ENCODE data around the gene PPP6R3.
A peak's percentile ranks its signal among the peaks of the same experiment; 100 is the strongest.

Gene PPP6R3

GRCh38 chr11:68460741-68461574, at the start of gene PPP6R3:
PPP6R3 (plus strand) TSS chr11:68460752; CDS start chr11:68537665, 76,913 bp downstream.
- Histone ChIP-seq H3K4me2 (ENCODE audit: low read length) (peak within 1 kb of the TSS; percentile 100), H3K79me2 (ENCODE audit: insufficient read depth, low read length) (peaks cover 50% of the 10 kb centered on the region), H3K27me3 (ENCODE audit: insufficient read depth, low read length) (no peaks in the 10 kb centered on the region; the same call in 1 of the 2 replicates), H3K9me3 (ENCODE audit: low read length) (no peaks in the 10 kb centered on the region), H3K9ac (ENCODE audit: low read length) (peak within 1 kb of the TSS; percentile 93), H3F3A (ENCODE audit: insufficient read depth, low read length) (no peaks in the 10 kb centered on the region), H3K36me3 (ENCODE audit: insufficient read depth, low read length) (peaks cover 18% of the 10 kb centered on the region; the same call in 1 of the 2 replicates), H4K20me1 (ENCODE audit: insufficient read depth, low read length) (0 out of 2 replicates have a peak, but pooled peaks cover 3% of the 10 kb centered on the region), H3K9me2 (ENCODE audit: low read depth, low read length) (no peaks in the 10 kb centered on the region), H3K4me3 (ENCODE audit: low read depth, low read length, poor library complexity, severe bottlenecking) (peak within 1 kb of the TSS; percentile 99), H3K4me1 (ENCODE audit: insufficient read depth, low read length, severe bottlenecking) (peaks cover 40% of the 10 kb centered on the region), H3K27ac (ENCODE audit: low read depth, low read length, poor library complexity, severe bottlenecking) (peak within 1 kb of the TSS; percentile 76), H2AFZ (ENCODE audit: low read length) (no peak within 1 kb of the TSS)
- no peak for TF ChIP-seq EZH2 (IDR thresholded peaks at IDR 0.05; ENCODE audit: borderline replicate concordance, low read length)
- TF ChIP-seq CTCF (IDR thresholded peaks at IDR 0.05; ENCODE audit: low read length), result no peak

- TF ChIP-seq EZH2 (IDR thresholded peaks at IDR 0.05; ENCODE audit: borderline replicate concordance, low read length) (no peak), CTCF (IDR thresholded peaks at IDR 0.05; ENCODE audit: low read length) (no peak)
- no peaks in the 10 kb centered on the region for H4K20me1 ChIP-seq (ENCODE audit: insufficient read depth, low read length)
- no peak overlapping the region for H3K4me3 ChIP-seq (ENCODE audit: low read depth, low read length, poor library complexity, severe bottlenecking)
- no peaks in the 10 kb centered on the region for H3K9me3 ChIP-seq (ENCODE audit: low read length)
- H2AFZ ChIP-seq (ENCODE audit: low read length), result no peak overlapping the region
- no peaks in the 10 kb centered on the region for H3K9me2 ChIP-seq (ENCODE audit: low read depth, low read length)
- no peaks in the 10 kb centered on the region for H3F3A ChIP-seq (ENCODE audit: insufficient read depth, low read length)
- H3K36me3 ChIP-seq (ENCODE audit: insufficient read depth, low read length), result no peaks in the 10 kb centered on the region
- H3K4me2 ChIP-seq (ENCODE audit: low read length), result no peak overlapping the region
- H3K27me3 ChIP-seq (ENCODE audit: insufficient read depth, low read length), result peaks cover 12% of the 10 kb centered on the region; the same call in 1 of the 2 replicates
- no peaks in the 10 kb centered on the region for H3K4me1 ChIP-seq (ENCODE audit: insufficient read depth, low read length, severe bottlenecking)
- H3K27ac ChIP-seq (ENCODE audit: low read depth, low read length, poor library complexity, severe bottlenecking), result no peak overlapping the region
- no peaks in the 10 kb centered on the region for H3K79me2 ChIP-seq (ENCODE audit: insufficient read depth, low read length)
- H3K9ac ChIP-seq (ENCODE audit: low read length), result no peak overlapping the region
These were observed 49.0 kb upstream of the PPP6R3 start for GRCh38 chr11:68411501-68411991.

GRCh38 chr11:68412593-68413475, 47.7 kb upstream of the PPP6R3 start:
- Histone ChIP-seq H3K27ac (ENCODE audit: low read depth, low read length, poor library complexity, severe bottlenecking) (no peak overlapping the region), H3K36me3 (ENCODE audit: insufficient read depth, low read length) (no peaks in the 10 kb centered on the region), H3K9ac (ENCODE audit: low read length) (no peak overlapping the region), H3K9me3 (ENCODE audit: low read length) (no peaks in the 10 kb centered on the region), H4K20me1 (ENCODE audit: insufficient read depth, low read length) (no peaks in the 10 kb centered on the region), H3K4me1 (ENCODE audit: insufficient read depth, low read length, severe bottlenecking) (no peaks in the 10 kb centered on the region), H2AFZ (ENCODE audit: low read length) (no peak overlapping the region), H3K27me3 (ENCODE audit: insufficient read depth, low read length) (peaks cover 12% of the 10 kb centered on the region; the same call in 1 of the 2 replicates), H3K4me3 (ENCODE audit: low read depth, low read length, poor library complexity, severe bottlenecking) (no peak overlapping the region), H3K4me2 (ENCODE audit: low read length) (no peak overlapping the region), H3K79me2 (ENCODE audit: insufficient read depth, low read length) (no peaks in the 10 kb centered on the region), H3K9me2 (ENCODE audit: low read depth, low read length) (no peaks in the 10 kb centered on the region), H3F3A (ENCODE audit: insufficient read depth, low read length) (no peaks in the 10 kb centered on the region)
- TF ChIP-seq CTCF (IDR thresholded peaks at IDR 0.05; ENCODE audit: low read length), result no peak
- TF ChIP-seq EZH2 (IDR thresholded peaks at IDR 0.05; ENCODE audit: borderline replicate concordance, low read length), result no peak

Data from OCI-LY1 (cell line).